Forelimb muscle (tissue), 1 donor: Measurements from ENCODE around the gene ETS2. TPM values are rescaled to one million over a fixed set of nuclear protein-coding genes. Genes with fewer than 3 reads are reported as not detected.

ENCODE experiments used
- DNase-seq: peaks from one replicate; pipeline ENCODE4 v3.0.0-alpha.2; 2013; ENCODE audit warnings: low read depth
- polyA plus RNA-seq: library from polyadenylated mRNA; unstranded; fragments of 120-200 nt; gene quantifications from one replicate; pipeline ENCODE4 v1.2.1, GENCODE V29; 2013; ENCODE audit not compliant: insufficient read length

ETS2 gene
- 24.9 TPM for polyA plus RNA-seq

DNA sequence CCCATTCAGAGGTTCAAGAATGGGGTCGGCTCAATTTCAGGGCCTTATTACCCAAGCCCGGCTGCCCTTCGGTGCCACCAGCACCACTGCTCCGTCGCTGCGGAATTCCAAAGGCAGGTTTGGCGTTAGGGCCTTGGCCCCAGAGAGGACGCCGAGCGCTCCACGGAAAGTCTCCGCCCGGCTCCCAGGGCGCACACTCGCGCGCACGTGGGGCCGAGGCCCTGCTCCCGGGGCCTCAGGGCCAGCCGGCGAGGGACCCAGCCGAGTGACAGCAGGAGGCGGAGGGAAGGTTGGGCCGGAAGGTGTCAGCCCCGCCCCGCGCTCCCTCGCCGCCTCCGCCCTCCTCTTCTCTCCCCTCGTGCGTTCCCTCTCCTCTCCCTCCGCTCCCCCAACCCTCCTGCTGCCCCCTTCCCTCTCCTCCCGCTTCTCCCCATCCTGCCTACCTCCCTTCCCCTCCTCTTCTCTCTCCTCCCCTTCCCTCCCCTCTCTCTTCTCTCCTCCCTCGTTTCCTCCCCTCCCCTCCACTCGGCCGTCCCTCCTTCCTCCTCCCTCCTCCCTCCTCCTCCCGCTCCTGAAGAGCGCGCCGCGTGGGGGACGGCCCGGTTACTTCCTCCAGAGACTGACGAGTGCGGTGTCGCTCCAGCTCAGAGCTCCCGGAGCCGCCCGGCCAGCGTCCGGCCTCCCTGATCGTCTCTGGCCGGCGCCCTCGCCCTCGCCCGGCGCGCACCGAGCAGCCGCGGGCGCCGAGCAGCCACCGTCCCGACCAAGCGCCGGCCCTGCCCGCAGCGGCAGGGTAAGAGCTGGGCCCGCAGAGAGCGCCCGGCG lies at the start of gene ETS2:
Gene ETS2, plus strand, starts transcription at position 602 of the 825 bp plus-strand sequence. CDS start 4,106 bp downstream, outside the sequence.
- DNase-seq: peak; percentile 75

DNA sequence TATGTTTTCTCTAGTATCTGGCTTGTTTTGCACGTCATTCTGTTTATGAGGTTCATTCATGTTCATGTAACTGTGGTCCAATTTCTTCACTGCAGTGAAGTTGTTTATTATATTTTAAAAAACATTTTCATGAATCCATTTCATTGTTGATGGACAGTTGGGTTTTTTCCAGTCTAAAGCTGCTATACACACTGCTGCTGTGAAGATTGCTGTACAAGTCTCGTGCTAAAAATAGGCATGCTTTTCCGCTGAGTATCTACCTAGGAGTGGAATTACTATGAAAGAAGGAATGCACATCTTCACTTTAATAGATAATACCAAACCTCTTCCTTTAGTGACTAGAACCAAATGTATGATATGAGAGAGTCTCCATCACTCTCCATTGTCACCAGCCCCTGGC lies 49.0 kb upstream of the ETS2 start:
- DNase-seq: no peak

DNA sequence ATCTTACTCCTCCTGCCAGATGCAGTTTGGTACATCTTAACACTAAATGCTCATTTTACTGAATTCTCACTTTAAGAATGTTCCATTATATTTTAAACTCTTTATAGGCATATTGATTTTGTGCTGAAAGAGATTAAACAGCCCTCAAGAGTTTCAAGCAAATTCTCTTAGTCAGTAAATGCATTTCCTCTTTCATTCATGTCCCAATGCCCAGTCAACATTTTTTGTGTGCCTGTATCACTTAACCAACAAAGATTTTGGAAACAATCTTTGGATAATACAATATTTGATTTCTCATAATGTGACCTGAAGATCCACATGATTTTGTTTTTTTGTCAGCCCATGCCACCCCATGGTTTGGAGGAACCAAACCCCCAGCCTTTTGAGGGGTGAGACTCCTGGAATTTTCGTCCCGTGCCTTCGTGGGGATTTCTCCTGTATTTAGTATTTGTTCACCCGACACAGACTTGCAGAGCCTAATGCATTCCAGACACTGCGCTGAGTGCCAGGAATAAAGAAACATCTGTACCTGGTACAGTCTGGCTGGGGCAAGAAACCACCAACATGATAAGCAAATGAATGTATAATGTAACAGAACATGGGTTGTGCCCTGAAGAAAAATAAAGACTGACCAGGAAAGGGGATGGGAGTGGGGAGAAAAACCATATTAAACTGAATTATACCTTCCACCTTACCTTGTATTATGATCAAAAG lies 47.1 kb upstream of the ETS2 start:
- DNase-seq: no peak

GRCh38 chr21:38759413-38759812 lies 46.3 kb upstream of the ETS2 start:
- DNase-seq: no peak

- DNase-seq: no peak
Measured at GRCh38 chr21:38760017-38760761, 45.5 kb upstream of the ETS2 start.

GRCh38 chr21:38760762-38761155 lies 45.0 kb upstream of the ETS2 start:
- DNase-seq: no peak

DNA sequence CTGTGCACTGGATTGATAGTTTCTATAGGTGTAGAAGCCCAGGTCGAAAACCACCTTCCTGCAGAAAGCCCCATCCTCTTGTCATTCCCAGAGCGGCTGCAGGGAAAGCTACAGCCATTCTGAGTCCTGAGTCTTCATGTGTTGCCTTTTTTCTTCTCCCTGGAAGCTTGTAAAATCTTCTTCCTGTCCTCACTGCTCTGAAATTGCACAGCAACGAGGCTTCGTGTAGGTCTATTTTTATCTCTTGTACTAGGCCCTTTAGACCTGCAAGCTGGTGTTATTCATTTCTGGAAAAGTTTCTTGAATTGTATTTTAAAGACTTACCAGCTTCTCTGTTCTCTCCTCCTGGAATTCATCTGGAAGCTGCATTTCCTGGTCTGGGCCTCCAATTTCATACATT lies 44.2 kb upstream of the ETS2 start:
- DNase-seq: no peak

DNA sequence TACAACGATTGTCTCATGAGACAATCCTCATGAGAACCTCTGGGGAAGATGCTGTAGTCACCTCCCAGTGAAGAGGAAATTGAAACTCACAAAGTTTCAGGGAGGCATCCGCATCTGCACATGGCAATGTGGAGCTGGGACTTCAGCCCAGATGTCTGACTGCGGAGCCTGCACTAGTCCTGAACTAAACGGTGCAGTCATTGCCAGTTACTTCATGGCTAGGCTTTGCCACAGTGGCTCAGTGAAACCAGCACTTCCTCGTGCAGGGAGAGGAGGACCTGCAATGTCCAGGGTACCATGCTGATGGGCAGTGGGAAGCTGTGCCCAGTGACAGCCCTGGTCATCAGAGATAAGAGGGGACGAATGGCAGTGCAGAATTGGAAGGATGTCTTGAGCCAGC lies 40.7 kb upstream of the ETS2 start:
- no peak for DNase-seq

- no peak for DNase-seq
Measured at GRCh38 chr21:38766987-38767722, 38.6 kb upstream of the ETS2 start.

- DNase-seq: no peak
Measured at GRCh38 chr21:38768471-38769063, 37.2 kb upstream of the ETS2 start.

GRCh38 chr21:38769191-38769780 lies 36.4 kb upstream of the ETS2 start:
- no peak for DNase-seq

- no peak for DNase-seq
Measured at GRCh38 chr21:38770660-38771059, 35.1 kb upstream of the ETS2 start.

GRCh38 chr21:38771536-38771935 lies 34.2 kb upstream of the ETS2 start:
- no peak for DNase-seq

DNA sequence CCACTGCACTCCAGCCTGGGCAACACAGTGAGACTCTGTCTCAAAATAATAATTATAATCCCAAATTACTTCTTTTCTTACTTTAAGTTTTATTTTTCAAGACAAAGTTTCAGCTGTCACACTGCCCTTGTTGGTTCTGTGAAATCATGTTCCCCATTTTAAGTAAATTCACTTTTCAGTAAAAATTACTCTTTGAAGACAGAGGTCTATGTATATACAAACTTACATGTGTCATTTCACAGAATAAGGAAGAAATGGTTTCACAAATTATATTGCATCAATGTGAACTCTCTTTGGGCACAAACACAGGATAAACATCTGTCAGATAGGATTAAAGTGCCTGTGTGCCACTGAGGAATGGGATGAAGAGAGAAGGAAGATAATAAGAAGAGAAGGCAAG lies 33.1 kb upstream of the ETS2 start:
- DNase-seq: no peak

GRCh38 chr21:38773099-38774061 lies 32.3 kb upstream of the ETS2 start:
- DNase-seq: peak; percentile 63

DNA sequence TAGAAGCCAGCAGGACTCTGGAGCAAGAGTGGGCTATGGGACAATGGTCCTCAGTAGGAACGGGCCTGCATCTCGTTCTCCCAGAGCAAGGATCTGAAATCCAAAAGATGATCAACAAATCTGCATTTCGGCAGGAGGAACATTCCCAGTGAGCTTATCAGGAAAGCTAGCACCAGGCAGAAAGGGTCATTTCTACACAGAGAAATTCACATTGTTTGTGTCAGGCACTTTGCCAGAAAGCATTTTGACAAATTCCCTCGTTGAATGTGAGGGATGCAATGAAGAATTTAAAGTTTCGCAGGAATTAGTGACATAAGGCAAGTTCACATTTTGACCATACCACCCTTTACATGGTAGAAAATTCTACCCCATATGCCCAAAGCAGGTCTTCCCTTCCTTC lies 31.6 kb upstream of the ETS2 start:
- no peak for DNase-seq

GRCh38 chr21:38774586-38775285 lies 31.0 kb upstream of the ETS2 start:
- DNase-seq: no peak

DNA sequence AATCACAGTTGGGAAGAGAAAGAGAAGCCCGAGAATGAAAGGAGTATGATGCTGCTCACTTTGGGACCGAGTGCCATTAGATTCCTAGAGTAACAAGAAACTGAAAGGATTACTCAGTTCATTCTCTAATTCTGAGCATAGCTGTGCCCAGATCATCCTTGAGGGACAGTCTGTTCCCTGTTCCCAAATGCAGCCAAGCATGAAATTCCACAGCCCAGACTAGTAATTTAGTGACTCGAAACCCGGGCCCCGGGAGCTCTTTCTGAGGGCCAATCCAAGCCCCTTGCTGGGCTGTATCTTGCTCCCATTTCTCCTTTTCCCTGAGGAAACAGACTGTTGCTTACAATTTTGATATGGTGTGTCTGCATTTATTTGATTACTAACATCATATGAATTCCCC lies 30.0 kb upstream of the ETS2 start:
- no peak for DNase-seq

GRCh38 chr21:38777015-38777414 lies 28.7 kb upstream of the ETS2 start:
- no peak for DNase-seq
